ENCODE results near the gene PKNOX1.
"Not testable (repeated sequence)": the region's sequence is repeated elsewhere in the genome, so short reads cannot be mapped to it uniquely, and the experiment has no call there.

The PKNOX1 gene

DNA sequence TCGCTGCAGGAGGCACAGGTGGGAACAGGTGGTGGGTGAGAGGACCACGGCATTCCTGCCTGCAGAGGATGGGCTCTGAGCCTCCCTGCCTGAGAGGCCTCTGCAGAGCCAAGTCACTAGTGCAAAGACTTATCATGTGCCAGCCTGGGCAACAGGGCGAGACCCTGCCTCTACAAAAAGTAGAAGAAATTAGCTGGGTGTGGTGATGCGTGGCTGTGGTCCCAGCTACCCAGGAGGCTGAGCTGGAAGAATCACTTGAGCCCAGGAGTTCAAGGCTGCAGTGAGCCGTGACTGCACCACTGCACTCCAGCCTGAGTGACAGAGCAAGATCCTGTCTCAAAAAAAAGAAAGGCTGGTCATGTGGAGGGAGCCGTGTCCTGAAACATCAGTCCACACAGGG, 46.4 kb downstream of the PKNOX1 start:
- no peak for DNase-seq (ENCODE audit: low spot score)

DNA sequence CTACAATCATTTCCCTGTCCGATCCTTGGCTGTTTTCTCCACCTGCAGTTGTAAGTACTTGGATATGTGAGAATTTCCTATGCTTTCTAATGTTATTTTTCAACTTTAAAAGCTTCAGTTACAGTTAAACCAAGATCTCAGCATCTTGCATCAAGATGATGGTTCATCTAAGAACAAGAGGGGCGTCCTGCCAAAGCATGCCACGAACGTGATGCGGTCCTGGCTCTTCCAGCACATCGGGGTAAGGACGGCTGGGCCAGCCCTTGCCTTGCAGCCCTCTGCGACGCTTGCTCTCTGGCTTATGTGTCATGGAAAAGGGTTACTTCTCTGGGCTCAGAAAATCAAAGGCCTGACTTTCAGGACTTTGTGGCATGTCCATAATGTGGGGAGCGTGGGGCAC, 46.8 kb downstream of the PKNOX1 start:
- no peak for DNase-seq (ENCODE audit: low spot score)

DNA sequence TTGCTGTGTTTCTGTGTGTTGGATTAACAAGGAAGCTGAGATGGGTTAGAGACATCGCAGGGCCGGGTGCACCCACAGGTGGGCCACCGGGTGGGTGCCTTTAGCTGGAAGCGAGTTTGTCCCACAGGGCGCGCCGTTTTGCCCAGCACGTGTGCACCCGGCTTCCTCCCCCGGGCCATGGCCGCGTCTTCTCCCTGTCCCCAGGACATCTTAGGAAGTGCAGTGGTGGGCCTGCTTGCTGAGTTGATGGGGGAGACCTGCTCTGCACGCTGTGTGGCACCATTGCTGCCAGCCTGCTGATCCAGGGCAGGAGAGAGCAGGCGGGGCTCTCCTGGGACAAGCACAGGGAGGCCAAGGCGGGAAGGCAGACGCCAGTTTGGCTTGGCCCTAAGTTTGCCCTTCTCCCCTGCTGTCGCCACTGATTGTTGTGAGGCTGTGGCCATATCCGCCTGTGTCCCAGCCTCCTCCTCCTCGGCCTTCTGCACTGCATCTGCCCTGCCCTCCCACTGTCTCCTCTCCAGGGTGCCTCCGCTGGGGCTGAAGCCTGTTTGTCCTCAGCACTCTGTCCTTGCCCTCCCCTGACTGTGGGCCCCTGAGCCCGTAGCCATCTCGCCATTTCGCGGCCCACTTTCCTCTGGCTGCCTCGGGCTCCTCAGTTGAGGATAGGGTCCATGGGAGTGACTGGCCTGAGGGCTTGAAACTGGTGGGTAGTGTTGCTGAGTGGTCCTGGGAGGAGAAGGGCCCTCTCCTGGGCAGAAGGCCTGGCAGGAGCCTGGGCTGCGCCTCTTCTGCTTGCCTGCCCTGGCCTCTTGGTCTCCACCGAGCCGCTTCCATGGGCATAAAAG, 47.6 kb downstream of the PKNOX1 start:
- DNase-seq (ENCODE audit: low spot score): no peak

GRCh38 chr21:43023175-43023574, 48.8 kb downstream of the PKNOX1 start:
- no peak for DNase-seq (ENCODE audit: low spot score)

DNA sequence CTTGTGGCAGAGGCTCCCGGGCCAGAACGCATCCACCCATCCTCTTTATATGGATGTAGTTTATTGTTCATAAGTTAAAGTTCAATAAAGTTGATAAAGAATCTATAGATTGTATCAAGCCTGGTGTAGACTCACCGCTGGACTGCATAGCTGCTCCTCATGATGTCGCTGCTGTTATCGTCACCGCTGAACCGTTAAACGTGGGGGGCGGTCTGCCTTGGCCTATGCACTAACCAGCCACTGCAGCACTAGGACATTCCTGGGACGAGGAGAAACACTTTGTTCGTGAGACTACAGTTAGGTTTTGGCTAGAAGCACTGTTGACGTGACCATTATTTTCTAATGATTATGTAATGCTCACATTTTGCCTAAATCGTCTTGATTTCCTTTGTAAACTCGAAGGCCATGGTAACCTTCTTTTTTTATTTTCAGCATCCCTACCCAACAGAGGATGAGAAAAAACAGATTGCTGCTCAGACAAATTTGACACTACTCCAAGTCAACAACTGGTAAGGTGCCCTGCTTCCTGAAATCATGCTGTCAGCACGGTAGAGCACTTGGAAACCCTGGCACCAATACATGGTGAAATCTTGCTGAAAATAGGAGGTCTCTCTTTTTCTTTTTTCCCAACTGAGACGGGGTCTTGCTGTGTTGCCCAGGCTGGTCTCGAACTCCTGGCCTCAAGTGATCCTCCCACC, 50.2 kb downstream of the PKNOX1 start:
- DNase-seq (ENCODE audit: low spot score): no peak

DNA sequence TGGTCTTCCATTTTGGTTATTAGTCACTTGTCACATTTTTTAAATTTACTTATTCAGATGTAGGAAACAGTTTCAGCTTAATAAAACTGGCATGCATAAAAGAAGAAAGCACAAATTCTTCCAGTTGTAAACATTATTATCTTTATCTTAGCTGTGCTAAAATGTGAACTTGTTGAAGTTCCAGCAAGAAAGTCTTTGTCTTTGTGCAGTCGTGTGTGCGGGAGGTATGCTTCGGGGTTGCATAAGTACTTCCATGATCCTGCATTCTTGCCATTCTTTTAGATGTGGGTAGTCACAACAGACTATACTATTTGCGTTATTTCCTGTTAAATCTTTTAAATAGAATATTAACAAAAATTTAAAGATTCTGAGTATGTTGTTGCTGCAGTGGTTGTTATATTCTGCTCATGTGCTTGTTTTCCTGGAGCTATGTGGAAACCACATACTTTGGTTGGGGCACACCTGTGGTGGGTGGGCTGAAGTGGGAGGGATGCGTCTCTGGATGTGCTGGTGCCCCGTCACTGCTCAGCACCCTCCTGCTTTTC, 51.3 kb downstream of the PKNOX1 start:
- DNase-seq (ENCODE audit: low spot score): no peak

GRCh38 chr21:43027846-43028731, 53.7 kb downstream of the PKNOX1 start:
- DNase-seq (ENCODE audit: low spot score): no peak

- DNase-seq (ENCODE audit: low spot score): no peak
Measured at GRCh38 chr21:43029785-43030184, 55.4 kb downstream of the PKNOX1 start.

GRCh38 chr21:43031121-43031619, 56.8 kb downstream of the PKNOX1 start:
- DNase-seq (ENCODE audit: low spot score): no peak

DNA sequence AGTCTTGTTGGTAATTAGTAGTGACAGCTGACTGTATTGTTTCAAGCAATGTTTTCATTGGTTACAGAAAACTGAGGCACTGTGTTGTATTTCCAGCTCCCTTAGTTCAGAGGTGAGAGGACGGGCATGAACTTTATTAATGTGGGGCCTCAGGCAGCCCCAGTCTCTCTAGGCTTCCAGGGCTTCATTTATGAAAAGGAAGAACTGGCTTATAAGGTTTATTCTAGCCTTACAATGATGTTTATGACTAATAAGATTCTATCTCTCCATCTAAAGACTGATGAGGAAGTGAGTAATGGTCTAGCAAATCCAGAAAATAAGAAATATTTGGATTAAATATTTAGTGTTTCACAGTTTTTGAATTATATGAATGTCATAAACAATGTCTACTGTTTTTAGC, 59.7 kb downstream of the PKNOX1 start:
- DNase-seq (ENCODE audit: low spot score): no peak

DNA sequence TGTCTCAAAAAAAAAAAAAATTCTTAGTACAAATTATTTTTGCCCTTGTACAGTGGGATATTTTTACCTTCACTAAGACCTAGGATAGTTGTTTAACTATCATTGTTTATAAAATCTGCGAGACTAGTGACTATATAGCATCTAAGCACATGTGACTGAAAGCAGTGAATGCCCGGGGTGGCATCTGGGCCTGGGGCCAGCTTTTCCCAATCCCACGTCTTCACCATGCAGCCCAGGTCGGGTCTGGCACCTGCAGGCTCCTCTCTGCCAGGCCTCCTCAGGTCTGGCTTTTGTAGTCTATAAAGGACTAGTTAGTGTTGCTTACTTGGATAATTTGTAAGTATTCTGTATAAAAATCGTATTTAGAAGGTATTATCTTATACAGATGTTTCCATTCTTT, 60.5 kb downstream of the PKNOX1 start:
- DNase-seq (ENCODE audit: low spot score): no peak

DNA sequence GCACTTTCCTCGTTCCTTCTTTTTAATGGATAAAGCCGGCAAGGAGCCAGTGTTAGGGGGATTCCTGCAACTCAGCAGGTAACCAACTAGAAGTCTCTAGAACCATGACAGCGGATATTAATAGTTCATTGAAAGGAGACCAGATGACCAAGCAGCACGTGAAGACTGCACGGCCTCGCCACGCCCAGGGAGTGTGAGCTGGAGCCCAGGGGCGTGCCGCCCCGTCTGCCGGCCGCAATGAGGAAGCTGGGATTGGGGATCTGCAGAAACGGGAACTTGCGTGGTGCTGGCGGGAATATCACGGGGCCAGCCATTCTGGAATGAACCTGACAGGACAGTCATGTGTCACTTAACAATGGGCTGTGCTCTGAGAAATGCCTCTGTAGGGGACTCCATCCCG, 62.5 kb downstream of the PKNOX1 start:
- not testable (repeated sequence) for DNase-seq (ENCODE audit: low spot score)

GRCh38 chr21:43037918-43038658, 63.7 kb downstream of the PKNOX1 start:
- DNase-seq (ENCODE audit: low spot score): not testable (repeated sequence)

GRCh38 chr21:43038659-43039044, 64.3 kb downstream of the PKNOX1 start:
- not testable (repeated sequence) for DNase-seq (ENCODE audit: low spot score)

DNA sequence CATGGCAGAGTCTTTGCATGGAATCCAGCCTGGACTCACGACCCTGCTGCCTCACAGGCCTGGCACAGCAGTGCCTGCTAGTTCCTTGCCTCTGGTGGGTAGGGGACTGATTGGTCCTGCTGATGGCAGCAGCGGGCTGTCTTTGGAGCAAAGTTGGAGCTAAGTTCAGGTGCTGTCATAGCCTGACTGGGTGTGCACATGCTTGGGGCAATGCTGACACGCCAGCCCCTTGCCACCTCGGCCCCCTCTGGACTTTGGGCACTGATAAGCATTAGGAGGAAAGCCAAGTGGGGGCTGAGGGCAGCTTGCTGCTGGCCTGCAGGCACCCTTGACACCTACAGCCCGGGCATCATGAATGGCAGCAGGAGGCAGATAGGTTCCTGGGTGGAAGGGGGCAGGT, 67.8 kb downstream of the PKNOX1 start:
- not testable (repeated sequence) for DNase-seq (ENCODE audit: low spot score)

DNA sequence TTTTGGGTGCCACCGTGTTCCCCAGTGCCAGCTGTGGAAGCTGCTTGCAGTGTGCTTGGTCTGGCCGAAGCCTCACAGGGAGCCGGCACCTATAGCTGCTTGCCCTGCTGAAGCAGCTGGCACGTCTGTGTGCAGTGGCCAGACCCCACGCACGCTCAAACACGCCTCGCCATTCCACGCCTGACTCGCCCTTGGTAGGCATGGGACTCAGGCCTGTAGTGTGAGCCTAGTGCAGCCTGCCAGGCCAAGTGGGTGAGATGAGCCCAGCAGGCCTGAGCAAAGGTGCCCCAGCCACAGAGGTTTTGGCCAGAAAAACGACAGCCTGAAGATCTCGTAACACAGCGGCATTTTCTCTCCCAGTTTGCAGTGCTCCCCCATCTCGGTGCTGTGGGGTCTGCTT, 68.9 kb downstream of the PKNOX1 start:
- DNase-seq (ENCODE audit: low spot score): not testable (repeated sequence)

DNA sequence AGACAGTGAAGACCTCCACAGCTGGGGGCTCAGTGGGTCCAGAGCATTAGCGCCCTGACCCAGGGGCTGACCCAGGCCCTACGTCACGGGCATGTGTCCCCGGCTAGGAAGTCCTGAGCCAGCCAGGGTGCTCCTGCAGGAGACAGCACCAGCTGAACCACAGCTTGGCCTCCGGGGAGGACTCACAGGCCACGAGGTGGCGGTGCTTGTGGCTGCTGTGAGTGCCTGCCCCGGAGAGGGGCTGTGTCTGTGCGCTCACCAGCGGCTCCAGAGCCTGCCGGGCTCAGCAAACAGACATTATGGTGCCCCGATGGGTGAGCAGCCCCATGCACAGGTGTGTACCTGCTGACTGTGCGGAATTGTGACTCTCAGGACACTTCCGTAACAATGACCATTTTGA, 70.2 kb downstream of the PKNOX1 start:
- not testable (repeated sequence) for DNase-seq (ENCODE audit: low spot score)

DNA sequence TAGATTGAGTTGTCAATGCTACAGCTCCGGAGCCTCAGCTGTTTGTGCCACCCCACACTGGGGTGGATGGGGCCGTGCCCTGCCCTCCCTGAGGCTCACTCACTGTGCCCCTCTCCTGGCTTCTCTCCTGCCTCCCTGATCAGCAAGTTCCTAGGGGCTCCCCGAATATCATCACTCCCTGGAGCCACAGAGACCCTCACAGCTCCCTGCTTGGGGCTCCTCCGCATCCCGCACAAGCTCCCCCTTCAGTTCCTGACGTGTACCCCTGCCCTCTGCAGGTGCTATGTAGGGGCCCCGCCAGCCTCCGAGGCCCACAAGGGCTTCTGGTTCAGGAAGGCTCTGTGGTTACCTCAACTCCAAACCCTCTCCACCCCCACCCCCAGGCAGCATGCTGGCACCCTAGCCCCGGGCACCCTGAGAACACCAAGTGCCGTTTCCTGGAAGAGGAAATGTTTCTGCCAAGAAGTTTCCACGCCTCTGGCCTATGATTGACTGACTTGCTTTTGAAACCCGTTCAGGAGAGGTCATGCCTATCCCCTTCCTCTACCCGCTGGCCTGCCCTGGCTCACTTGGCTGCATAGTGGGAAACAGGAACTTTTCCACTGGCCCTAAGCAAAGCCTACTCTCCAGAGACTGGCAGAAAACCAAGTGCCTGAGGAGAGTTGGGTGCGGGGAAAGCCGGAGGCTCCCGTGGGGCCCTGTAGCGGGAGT, 71.0 kb downstream of the PKNOX1 start:
- not testable (repeated sequence) for DNase-seq (ENCODE audit: low spot score)

DNA sequence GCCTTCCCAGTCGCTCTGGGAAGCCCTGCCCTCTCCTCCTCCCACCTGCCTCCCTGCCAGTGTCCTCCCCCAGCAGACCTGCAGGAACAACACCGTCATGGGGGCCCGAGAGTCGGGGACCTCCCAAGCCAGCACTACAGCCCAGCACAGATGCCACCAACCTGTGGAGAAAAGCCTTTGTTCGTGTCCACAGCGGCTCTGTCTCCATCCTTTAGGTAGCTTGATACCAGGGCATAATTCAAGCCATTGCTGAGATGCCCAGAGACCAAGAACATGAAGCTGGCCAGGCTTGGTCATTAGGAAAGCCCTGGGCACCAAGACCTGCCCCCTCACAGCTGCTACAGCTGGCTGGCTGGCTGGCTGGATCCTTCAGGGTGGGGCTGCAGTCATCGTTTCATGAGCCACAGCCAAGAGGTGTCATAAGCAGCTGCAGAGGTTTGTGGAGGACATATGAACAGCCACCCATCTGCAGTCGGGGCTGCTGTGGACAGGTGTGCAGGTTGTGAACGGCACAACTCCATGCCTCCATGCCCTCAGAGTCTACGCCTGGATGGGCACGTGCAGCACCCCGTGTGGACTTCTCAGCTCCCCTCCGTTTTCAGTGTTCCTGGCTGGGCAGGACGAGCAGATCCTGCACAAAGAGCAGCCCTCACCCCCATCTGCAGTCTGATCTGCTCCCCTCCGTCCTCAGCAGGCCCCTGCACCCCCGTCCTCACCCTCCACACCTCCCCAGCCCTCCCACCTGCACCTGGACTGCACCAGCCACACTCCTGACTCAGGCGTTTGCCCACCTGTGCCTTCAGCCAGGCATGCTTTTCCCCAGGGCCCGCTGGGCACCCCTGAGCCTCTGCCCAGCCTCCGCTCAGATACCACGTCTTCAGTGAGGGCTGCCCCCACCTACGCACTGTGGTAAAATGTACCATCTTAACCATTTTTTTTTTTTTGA, 71.8 kb downstream of the PKNOX1 start:
- DNase-seq (ENCODE audit: low spot score): not testable (repeated sequence)
